Esophagus squamous epithelium (tissue), 5 donors: ENCODE results near the gene TM4SF18. TPM values are rescaled to one million over a fixed set of nuclear protein-coding genes. Genes with fewer than 3 reads are reported as not detected.
A peak's percentile ranks its signal among the peaks of the same experiment; 100 is the strongest.
"Not testable (repeated sequence)": the region's sequence is repeated elsewhere in the genome, so short reads cannot be mapped to it uniquely, and the experiment has no call there.

ENCODE experiments used
- DNase-seq: peaks from one replicate; lab custom pipeline; 2025; lab: John Stamatoyannopoulos, UW
- H3K27ac ChIP-seq, 4 donors: fragments of 200-600 bp; sonication (generic); one replicate each; pipeline ENCODE4 v1.5.1; 2016 to 2019; ENCODE audit warnings: mild to moderate bottlenecking in 1 of 4
- H3K27me3 ChIP-seq, 4 donors: fragments of 200-600 bp; sonication (generic); 1 replicate in 3 of 4; 2 replicates in 1 of 4; pipeline versions ENCODE4 v1.5.1 to v1.6.0; 2017 to 2021; ENCODE audit warnings: antibody characterized with exemption in 1 of 4
- H3K36me3 ChIP-seq, 3 donors: fragments of 200-600 bp; sonication (generic); one replicate each; pipeline ENCODE4 v1.5.1; 2016 to 2019
- H3K4me1 ChIP-seq, 3 donors: fragments of 200-600 bp; sonication (generic); one replicate each; pipeline ENCODE4 v1.5.1; 2017 to 2019
- H3K4me3 ChIP-seq, 4 donors: fragments of 200-600 bp; sonication (generic); 1 replicate in 3 of 4; 2 replicates in 1 of 4; pipeline ENCODE4 v1.5.1; 2016 to 2019; ENCODE audit warnings: mild to moderate bottlenecking in 2 of 4, moderate library complexity in 1 of 4
- H3K9me3 ChIP-seq, 3 donors: fragments of 200-600 bp; sonication (generic); one replicate each; pipeline ENCODE4 v1.5.1; 2016 to 2019
- CTCF ChIP-seq, 6 experiments: fragments of 450-650 bp in 4 of 6; fragments of 200-600 bp in 2 of 6; sonication (generic) in 2 of 6; IDR thresholded peaks; one replicate each; pipeline ENCODE4 v1.5.1; 2016 to 2019; ENCODE audit warnings: antibody characterized with exemption in 6 of 6, mild to moderate bottlenecking in 4 of 6, moderate library complexity in 4 of 6
- POLR2A ChIP-seq, 4 donors: fragments of 450-650 bp; IDR thresholded peaks; one replicate each; pipeline ENCODE4 v1.6.1; 2017; ENCODE audit warnings: antibody characterized with exemption in 4 of 4, mild to moderate bottlenecking in 4 of 4, moderate library complexity in 3 of 4
- WGBS, 2 donors: methylation state at CpG; one replicate each; pipeline ENCODE4 v1.1.5; 2018; 5-methylcytosine and 5-hydroxymethylcytosine counted together
- intact Hi-C: fragments of 100-400 bp; cut with DNase I; formaldehyde crosslinking; loops from one replicate; pipeline ENCODE4 v1.15.0; 2022
- total RNA-seq, 4 donors: library from RNA; depleted of rRNA; stranded (reverse); fragments of >200 nt; gene quantifications; one replicate each; pipeline ENCODE4 v1.1.0, GENCODE V29; 2016
- donor health status: DM: yes; HTN: yes; CAD: no.

Gene TM4SF18
- total RNA-seq, 4 donors from 2014 or later = 0.95 to 5.7 (median 1.6) TPM

GRCh38 chr3:149342413-149343380, 9.3 kb upstream of the TM4SF18 start:
- Histone ChIP-seq H3K27me3 (no peaks in the 10 kb centered on the region), H3K27ac (peak overlapping the region; percentile 5 to 66 (median 53)), H3K9me3 (no peaks in the 10 kb centered on the region), H3K4me3 (no peak overlapping the region), H3K36me3 (no peaks in the 10 kb centered on the region), H3K4me1 (peaks cover 11 to 34% (median 26%) of the 10 kb centered on the region in 3 donors)
- intact Hi-C loops = no loop called here
- 53 to 65% methylated on average over 4 of the region's 4 CpGs for WGBS, 2 donors
- no peak for DNase-seq
- TF ChIP-seq POLR2A (IDR thresholded peaks at IDR 0.05) (no peak), CTCF (IDR thresholded peaks at IDR 0.05) (no peak)

GRCh38 chr3:149340310-149340933, 7.0 kb upstream of the TM4SF18 start:
- H3K27ac ChIP-seq = peak overlapping the region; percentile 55 to 88 (median 81)
- 7 to 14% methylated on average over 1 of the region's 1 CpG for WGBS, 2 donors
- H3K27me3 ChIP-seq = no peaks in the 10 kb centered on the region
- intact Hi-C loops = no loop called here
- DNase-seq = no peak
- no peak for TF ChIP-seq CTCF (IDR thresholded peaks at IDR 0.05)
- no peak for TF ChIP-seq POLR2A (IDR thresholded peaks at IDR 0.05)
- no peaks in the 10 kb centered on the region for H3K36me3 ChIP-seq
- H3K4me1 ChIP-seq = peaks cover 11 to 34% (median 26%) of the 10 kb centered on the region in 3 donors
- H3K4me3 ChIP-seq = peak overlapping the region in 1 of 4 donors; percentile 11
- no peaks in the 10 kb centered on the region for H3K9me3 ChIP-seq

- intact Hi-C loops = no loop called here
- Histone ChIP-seq H3K9me3 (no peaks in the 10 kb centered on the region), H3K27me3 (no peaks in the 10 kb centered on the region), H3K27ac (peak overlapping the region; percentile 55 to 88 (median 81)), H3K36me3 (no peaks in the 10 kb centered on the region), H3K4me1 (peaks cover 11 to 34% (median 26%) of the 10 kb centered on the region in 3 donors), H3K4me3 (peak overlapping the region in 1 of 4 donors; percentile 11)
- TF ChIP-seq POLR2A (IDR thresholded peaks at IDR 0.05) = no peak
- no peak for TF ChIP-seq CTCF (IDR thresholded peaks at IDR 0.05)
- WGBS, 2 donors = 9 to 14% methylated on average over 4 of the region's 5 CpGs
- DNase-seq = peak; percentile 15
Observed at GRCh38 chr3:149339931-149340309, 6.5 kb upstream of the TM4SF18 start.

- H3K36me3 ChIP-seq, H3K27ac ChIP-seq, H3K27me3 ChIP-seq, H3K4me3 ChIP-seq, H3K9me3 ChIP-seq, DNase-seq, intact Hi-C loops: not testable (repeated sequence)
- WGBS, 2 donors = 80 to 100% methylated on average over 1 of the region's 1 CpG
- H3K4me1 ChIP-seq = peaks cover 5 to 26% (median 17%) of the 10 kb centered on the region in 3 donors
Observed at GRCh38 chr3:149337486-149337885, 4.0 kb upstream of the TM4SF18 start.

GRCh38 chr3:149336925-149337324, 3.5 kb upstream of the TM4SF18 start:
- H3K9me3 ChIP-seq = no peaks in the 10 kb centered on the region
- no peaks in the 10 kb centered on the region for H3K27me3 ChIP-seq
- no peak overlapping the region for H3K27ac ChIP-seq
- H3K36me3 ChIP-seq = no peaks in the 10 kb centered on the region
- no peak overlapping the region for H3K4me3 ChIP-seq
- TF ChIP-seq POLR2A (IDR thresholded peaks at IDR 0.05) (no peak), CTCF (IDR thresholded peaks at IDR 0.05) (no peak)
- intact Hi-C loops = no loop called here
- H3K4me1 ChIP-seq = peaks cover 5 to 23% (median 15%) of the 10 kb centered on the region in 3 donors
- no peak for DNase-seq
